GM21367 (cell line): ENCODE measurements around the gene LDLRAD3.

ENCODE experiments used
- ATAC-seq: cut with Tn5 transposase; IDR thresholded peaks from one replicate; pipeline ENCODE4 v1.9.1; 2021; ENCODE audit not compliant: unreplicated experiment

The LDLRAD3 gene

DNA sequence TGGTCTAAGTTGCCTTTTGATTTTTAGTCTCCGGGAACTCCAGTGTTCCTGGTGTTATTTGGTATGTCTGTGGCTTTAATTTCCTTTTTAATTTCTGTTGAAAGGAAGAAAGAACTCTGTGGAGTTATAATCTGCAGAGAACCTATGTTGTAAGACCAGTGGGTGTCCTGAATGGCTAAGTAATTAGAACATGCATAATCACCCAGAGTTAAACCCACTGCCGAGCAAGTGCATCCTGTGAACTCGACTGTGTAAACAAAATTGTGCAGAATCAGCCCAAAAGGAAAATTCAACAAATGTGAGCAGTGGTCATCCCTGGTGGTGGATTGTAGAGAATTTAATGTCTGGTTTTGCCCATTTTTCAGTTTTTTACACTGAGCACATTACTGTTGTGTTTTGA lies 182.8 kb downstream of the LDLRAD3 start:
- ATAC-seq = no peak

DNA sequence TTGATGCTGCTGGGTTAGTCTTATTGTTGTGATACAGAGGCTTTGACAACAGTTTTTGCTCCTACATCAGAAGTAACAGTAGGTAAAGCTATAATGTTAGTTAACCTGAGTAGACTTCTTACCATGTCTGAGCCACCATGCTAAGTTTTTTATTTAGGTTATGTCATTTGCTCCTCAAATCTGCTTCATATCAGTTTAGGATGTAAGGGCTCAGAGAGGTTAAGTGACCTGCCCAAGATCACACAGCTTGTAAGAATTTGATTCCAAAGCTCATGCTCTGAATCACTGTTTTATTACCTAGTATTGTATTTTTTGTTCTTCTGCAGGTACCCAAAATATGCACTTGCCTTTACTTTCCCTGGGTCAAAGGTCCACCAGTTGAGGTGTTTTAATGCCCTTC lies 183.7 kb downstream of the LDLRAD3 start:
- ATAC-seq = no peak

DNA sequence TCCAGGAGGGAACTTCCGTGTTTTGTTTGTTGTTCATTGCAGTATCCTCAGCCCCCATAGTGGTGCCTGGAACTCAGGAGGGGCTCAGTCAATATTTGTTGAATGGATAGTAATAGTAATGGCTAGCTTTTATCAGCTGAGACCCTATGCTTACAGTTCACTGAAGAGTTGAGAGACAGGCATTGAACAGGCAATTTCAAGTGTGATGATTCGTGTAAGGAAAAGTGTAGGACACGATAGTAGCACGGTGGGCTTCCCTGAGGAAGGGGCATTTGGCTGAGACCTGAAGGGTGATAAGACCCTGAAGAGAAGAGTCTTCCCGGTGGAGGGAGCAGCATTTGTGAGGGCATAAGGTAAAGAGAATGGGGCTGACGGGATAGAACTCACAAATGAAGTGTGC lies 186.1 kb downstream of the LDLRAD3 start:
- no peak for ATAC-seq

DNA sequence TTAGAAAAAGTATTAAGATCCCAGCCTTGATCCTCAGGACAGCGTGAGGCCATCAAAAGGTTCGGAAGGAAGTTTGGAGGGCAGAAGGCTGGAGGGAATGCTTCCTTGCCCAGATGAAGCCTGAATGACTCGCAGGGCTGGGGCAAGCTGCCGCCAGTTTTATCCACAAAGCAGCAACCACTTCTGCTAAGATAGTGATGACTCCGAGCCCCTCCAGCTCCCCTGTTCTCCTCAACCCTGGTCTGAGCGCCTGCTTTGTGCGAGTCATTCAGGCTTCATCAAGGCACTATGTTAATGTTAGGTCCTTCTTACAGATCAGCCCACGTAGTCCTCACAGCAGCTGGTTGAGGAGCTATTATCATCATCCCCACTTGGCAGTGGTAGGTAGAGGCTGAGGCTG lies 186.5 kb downstream of the LDLRAD3 start:
- ATAC-seq = no peak

DNA sequence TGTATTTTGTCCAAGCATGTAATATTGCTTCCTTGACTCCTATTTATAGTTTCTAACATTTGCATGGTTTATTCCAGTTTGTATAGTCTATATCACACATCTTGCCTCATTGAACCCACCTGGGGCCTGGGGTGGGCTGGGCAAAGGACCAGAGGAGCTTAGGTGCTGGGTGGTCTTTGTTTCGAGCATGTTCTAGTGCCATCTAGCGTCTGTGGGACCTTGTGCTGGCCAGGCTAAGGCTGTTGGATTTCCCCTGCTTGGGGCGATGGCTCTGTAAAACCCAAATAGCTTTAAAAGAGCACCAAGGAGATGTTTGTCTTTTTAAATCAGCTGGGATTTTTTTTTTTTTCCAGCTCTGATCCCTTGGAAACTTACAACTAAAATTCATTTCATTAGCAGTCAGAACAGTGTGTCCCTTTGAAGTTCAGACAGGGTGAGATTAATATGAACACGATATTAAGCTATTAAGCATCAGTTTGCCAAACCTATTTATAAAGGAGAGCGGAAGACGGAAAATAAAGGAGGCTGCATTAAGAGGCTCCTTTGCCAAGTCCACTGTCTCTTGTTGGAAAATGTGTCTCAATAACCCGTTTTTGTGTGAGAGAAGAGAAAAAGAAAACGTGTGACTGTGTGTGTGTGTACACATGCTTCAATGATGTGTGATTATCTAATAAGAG lies 188.0 kb downstream of the LDLRAD3 start:
- ATAC-seq = no peak

DNA sequence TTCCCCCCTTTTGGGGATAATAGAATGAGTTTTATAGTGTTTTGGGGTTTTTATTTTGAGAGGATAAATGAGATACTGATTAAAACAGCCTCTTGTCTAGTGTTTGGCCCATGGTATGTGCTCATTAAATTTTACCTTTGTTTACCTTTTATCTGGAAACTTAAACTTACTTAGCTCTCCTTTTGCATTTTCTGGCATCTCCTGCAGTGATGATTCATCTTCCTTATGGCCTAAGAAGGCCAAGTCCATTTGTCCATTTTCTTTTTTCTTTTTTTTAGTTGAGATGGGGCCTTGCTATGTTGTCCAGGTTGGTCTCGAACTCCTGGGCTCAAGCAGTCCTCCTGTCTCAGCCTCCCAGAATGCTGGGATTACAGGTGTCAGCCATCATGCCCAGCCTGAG lies 189.1 kb downstream of the LDLRAD3 start:
- ATAC-seq = no peak

DNA sequence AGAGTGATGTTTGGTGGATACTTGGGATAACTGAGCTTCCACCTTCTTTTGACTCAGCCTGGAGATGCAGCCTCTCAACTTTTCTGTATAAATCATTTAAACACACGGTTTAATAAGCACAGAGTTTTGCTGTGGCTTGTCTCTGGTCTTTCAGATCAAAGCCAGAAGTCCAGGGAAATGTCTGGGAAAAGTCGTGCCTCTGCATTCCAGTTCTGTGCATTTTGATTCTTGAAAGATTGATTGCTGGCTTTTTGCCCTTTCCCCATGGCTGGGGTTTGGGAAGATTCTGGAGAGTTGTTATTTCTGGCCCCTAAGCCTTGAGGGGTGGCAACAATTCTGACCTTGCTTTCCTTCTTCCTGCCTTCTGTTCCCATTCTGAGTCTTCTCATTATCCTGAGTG lies 191.2 kb downstream of the LDLRAD3 start:
- ATAC-seq = no peak

DNA sequence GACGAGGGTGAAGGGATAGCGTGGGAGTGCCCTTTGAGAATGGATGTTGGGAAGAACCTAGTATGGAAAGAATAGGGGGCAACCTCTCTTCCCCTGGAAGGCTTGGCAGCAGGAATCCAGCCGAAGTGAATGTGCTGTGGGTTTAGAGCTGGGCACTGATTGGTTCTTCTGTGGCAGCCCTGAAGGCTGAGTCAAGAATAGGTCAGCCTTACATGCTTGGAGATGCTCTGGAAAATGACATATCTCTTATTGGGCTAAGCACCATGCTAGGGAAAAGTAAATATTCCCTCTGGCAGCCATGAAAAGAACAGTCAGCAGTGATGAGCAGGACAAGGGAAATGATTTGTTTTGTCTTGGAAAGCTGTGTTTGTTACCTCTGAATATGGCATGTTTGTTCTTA lies 195.9 kb downstream of the LDLRAD3 start:
- ATAC-seq = no peak

DNA sequence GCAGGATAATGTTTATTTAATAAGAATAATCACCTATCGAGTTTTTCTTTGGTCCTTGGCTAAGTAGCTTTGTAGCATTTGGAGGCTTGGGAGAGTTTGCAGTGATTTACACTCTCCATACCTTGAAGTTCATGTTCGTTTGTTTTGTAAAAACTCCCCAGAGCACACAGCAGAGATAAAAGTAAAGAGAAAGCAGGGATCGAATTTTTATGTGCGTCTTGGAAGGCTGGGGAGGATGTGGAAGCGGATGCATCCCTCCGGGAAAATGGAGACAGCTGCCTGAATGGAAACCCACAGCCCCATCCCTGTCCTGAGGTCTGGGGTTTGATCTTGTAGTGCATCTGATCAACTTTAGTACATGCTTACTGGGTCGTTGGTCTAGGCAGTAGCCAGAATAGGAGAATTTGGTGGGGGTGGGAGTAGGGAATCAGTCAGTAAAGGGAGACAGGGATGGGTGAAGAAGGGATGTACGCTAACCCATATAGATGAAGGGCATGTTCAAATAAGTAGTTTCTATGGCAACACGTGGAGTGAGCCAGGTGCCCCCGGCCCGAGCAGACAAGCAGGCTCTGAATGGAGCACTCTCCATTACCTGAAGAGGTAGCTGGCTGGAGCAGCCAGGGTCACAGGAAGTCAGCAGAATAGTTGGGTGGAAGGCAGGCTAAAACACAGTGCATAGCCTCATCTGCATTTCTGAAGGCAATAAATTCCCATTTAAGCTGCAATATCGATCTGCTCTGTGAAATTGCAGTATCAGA lies 197.5 kb downstream of the LDLRAD3 start:
- ATAC-seq = no peak

DNA sequence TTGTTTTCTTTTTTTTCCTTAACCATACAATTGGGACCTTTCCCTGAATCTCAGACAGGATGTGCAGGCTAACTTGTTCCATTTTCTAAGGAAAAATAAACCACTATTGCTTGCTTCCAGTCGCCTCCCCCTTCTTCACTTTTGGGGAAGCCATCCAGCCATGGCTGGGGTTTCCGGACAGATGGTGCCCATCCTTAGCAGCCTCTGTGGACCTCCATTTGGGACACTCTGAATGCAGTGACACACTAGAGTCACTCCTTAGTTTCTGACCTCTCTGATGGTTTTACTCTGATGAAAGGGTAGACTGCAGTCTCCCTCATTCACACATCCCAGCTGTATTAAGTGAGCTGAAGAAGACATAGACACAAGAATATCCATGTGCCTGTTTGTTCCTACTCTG lies 198.1 kb downstream of the LDLRAD3 start:
- ATAC-seq = no peak

DNA sequence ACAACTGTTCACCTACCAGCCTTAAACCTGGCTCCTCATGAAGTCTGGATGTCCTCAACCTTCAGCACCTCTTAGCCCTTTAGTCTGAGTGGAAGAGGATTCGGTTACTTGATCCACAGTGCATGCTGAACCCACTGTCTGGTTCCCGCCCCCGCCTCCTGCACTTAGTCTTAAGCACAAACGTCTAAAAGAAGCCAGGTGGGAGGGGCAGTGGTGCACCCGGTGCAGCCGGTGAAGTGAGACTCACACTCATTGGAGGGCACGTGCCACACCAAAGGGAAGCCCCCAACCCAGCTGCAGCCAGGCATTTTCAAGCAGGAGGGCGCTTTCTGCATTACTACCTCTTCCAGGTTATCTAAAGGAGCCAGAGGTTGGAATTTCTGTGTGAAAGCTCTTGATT lies 198.6 kb downstream of the LDLRAD3 start:
- ATAC-seq = no peak

DNA sequence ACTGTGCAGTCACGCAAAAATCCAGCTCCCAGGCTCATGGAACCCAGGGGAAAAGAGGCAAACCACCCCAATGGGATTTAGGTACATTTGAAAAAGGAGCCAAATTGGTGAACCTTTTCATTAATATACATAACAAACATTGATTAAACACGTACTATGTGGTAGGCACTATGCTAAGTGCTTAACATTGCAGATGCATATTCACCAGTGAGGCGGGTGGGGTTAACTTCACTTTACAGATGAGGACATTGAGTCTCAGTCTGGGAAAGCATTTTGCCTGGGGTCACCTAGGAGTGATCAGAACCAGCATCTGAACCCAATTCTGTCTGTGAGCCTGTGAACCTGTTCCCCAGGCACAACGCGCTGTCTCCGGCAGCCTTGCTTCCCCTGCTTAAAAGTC lies 199.0 kb downstream of the LDLRAD3 start:
- no peak for ATAC-seq

DNA sequence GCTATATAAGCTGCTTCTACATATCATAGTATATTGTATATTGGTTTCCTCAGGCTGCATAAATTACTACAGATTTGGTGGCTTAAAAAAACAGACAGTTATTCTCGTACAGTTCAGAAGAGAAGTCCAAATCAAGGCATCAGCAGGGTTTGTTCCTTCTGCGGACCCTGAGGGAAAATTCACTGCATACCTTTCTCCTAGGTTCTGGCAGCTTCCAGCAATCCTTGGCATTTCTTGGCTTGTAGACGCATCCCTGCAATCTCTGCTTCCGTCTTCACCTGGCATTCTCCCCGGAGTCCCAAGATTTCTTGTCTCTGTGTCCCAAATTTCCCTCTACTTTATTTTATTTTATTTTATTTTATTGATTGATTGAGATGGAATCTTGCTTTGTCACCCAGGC lies 202.6 kb downstream of the LDLRAD3 start:
- ATAC-seq = no peak

DNA sequence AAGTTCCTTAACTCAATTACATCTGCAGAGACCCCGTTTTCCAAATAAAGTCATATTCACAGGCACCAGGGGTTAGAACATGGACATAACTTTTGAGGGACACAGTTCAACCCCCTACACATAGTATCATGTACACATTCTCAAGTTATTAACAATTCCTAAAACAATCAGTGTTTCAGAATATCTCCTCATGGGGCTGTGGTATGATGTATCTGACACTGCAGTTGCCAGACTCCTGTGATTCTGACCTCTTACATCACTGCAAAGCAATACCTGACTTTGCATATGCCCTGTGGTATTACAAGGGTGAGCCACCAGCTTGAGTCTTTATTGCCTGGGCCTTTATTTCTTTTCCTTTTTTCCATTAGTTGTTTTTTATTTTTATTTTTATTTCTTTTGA lies 203.6 kb downstream of the LDLRAD3 start:
- no peak for ATAC-seq

DNA sequence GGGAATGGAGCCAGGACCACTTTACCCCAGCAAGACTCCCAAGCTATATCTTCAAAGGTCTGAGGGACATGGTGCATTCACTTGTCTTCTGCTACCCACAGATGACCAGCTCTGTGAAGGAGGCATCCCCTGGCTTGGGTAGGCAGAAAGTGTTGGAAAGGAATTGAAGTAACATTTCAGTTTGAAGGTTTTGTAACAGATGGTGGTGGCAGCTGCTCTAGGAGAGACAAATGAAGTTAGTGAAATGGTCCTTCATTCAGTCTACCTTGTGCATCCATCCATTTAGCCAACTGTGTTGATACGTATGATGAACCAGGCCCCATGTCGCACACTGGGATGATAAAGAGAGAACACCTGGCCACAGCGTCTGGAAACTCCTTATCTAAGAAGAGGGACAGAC lies 204.8 kb downstream of the LDLRAD3 start:
- ATAC-seq = no peak

DNA sequence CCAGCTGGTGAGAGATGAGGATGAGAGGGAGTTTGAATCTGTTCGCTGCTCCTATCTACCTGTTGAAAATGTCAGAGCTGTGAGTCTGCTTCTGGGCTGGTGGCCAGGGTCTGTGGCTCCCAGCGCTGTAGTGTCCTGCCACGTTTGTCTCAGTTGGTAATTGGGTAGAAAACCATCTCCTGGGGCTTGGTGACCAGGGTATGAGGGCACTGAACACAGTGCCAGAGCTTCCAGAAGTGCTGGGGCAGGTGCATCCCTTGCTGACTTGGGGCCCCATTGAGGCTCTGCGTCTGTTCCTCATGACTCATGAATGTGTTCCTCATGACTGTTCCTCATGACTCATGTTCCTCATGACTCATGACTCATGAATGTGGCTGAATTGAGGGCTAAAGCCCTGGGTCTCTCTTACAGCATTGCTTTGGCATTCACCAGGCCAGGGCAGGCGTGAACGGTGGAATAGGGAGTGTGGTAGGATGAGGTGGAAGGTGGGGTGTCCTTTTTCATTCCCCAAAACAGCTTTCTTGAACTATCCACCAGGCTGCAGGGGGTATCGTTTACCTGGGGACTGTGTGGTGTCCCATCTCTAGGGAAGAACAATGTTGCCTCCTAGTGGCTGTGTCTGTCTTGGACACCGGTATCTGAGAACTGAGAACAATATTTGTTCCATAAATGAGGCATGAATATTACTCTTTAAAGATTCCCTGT lies 205.8 kb downstream of the LDLRAD3 start:
- ATAC-seq = peak; percentile 81

DNA sequence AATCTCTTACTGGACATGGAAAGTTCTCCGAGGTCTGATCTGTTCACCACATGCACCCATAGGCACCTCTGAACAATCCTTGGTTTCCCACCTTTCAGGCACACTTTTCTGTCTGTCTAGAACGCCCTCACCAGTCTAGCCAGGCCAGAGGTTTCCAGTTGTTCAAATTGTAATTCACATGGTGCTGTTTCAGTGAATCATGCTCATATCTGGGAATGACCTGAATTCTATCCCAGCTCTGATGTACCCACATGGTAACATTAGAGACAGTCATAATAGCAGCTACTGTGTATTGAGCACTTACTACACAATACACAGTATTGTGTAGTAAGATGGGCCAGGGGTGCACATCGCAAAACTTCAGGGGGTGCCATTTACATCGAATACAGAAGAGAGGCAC lies 207.1 kb downstream of the LDLRAD3 start:
- no peak for ATAC-seq

DNA sequence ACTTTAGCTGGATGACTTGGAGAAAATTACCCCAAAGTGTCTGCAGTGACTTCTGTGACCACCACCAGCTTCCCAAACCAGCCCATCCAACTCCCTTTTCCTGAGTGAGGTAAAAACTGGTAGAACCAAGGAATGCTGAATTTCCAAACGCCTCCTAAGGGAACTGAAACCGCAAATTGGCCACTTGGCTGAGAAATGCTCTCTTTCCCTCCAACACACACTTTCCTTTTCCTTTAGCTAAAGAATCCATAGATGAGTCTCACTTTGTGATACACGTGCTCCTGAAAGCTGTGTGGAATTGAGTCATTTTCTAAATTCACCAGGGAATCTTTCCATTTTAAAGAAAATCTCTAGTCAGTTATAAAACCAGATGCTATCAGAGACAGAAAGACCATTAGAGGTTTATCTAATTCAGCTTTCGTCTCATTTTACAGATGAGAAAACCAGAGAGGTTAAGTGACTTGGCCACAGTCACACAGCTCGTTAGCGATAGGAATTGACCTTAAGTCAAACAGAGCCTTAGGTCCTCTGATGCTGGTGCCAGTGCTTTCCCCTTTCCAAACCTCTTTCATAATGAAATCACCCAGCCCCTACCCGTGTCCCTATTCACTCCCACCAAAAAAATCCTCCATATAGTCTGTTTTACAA lies 208.2 kb downstream of the LDLRAD3 start:
- ATAC-seq = no peak

DNA sequence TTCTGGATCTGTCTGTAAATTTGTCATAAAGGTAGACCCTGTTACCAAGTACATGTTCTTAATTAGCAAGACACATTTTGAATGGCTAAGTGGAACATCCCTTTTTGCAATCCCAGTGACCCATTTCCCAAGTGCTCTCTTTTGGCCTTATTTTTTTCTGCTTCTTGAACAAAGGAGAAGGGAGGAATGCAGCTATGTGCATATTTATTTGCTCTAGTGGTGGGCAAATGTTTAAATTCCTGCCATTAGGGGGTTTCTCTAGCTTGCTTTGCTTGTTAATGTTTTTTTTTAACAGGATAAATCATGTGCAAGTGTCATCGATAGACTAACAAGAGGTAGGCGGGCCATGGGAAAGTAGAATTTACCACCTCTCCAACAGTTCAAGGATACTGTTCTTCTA lies 209.7 kb downstream of the LDLRAD3 start:
- no peak for ATAC-seq

DNA sequence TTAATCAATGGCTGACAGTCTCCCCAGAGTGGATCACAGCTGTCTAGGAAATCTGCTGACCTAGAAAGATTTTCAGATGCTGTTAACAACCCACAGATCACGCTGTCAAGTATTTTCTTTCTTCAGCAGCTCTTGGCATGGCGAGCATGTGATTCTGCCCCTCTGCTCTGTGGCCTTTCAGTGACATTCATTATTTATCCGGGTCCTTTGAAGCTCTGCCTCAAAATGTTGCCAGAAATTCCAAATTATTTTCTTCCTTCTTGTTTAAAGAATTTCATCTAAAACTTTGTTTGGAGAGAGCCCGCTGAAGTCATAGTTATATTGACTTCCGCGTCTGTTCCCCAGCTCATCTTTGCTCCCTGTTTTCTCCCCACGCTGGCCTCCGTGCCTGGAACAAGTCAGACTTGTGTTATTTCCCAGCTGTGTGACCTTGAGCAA lies 211.3 kb downstream of the LDLRAD3 start:
- no peak for ATAC-seq

DNA sequence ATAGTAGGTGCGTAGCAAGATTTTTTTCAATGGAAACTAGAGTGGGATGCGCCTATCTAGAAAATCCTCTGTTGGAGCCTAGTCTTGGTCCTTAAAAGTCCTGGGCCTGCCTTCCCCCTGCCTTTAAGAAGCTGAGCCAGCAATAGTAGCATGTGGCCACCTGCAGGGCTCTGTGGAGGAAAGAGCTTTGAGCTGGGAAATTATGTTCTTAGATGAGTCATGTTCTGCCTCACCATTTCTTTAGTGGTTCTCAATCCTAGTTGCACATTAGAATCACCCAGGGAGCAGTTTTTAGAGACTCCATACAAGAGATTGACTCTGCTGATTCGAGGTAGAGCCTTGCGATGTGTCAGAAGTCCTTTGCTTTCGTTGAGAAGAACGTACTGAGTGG lies 211.9 kb downstream of the LDLRAD3 start:
- no peak for ATAC-seq
